Endothelial cell (in vitro differentiated cells): Measurements from ENCODE around the gene FCHSD2. TPM values are rescaled to one million over a fixed set of nuclear protein-coding genes. Genes with fewer than 3 reads are reported as not detected.
A peak's percentile ranks its signal among the peaks of the same experiment; 100 is the strongest.

ENCODE experiments used
- DNase-seq: peaks from one replicate; pipeline ENCODE4 v3.0.0; 2021; ENCODE audit warnings: low spot score
- H3K27ac Mint-ChIP-seq: one replicate; pipeline ENCODE4 v1.8.0; 2021; ENCODE audit warnings: mixed read lengths, inconsistent platforms; ENCODE audit not compliant: unreplicated experiment
- H3K27me3 Mint-ChIP-seq: one replicate; pipeline ENCODE4 v1.8.0; 2021; ENCODE audit warnings: mild to moderate bottlenecking, moderate library complexity, mixed read lengths, inconsistent platforms; ENCODE audit not compliant: unreplicated experiment
- H3K36me3 Mint-ChIP-seq: one replicate; pipeline ENCODE4 v1.8.0; 2021; ENCODE audit warnings: mild to moderate bottlenecking, low read depth, mixed read lengths, inconsistent platforms; ENCODE audit not compliant: unreplicated experiment
- H3K4me1 Mint-ChIP-seq: one replicate; pipeline ENCODE4 v1.8.0; 2021; ENCODE audit warnings: mild to moderate bottlenecking, mixed read lengths, inconsistent platforms; ENCODE audit not compliant: unreplicated experiment
- H3K4me3 Mint-ChIP-seq: one replicate; pipeline ENCODE4 v1.8.0; 2021; ENCODE audit warnings: mild to moderate bottlenecking, mixed read lengths, inconsistent platforms; ENCODE audit not compliant: unreplicated experiment
- H3K9me3 Mint-ChIP-seq: one replicate; pipeline ENCODE4 v1.8.0; 2021; ENCODE audit warnings: mixed read lengths, inconsistent platforms; ENCODE audit not compliant: unreplicated experiment
- CTCF ChIP-seq: fragments of 200-600 bp; sonication (generic); IDR thresholded peaks from one replicate; pipeline ENCODE4 v1.5.0; 2021; ENCODE audit warnings: antibody characterized with exemption; ENCODE audit not compliant: unreplicated experiment
- total RNA-seq: library from RNA; stranded (reverse); fragmentation: NEBNext Ultra II Directional; extraction: Animal tissue kit (Norgen Biotek cat#: 25700); gene quantifications from one replicate; pipeline ENCODE4 v1.2.1, GENCODE V29; 2021; ENCODE audit not compliant: unreplicated experiment

The FCHSD2 gene
- total RNA-seq, 1 donor from 2014 or later: 45.3 TPM

DNA sequence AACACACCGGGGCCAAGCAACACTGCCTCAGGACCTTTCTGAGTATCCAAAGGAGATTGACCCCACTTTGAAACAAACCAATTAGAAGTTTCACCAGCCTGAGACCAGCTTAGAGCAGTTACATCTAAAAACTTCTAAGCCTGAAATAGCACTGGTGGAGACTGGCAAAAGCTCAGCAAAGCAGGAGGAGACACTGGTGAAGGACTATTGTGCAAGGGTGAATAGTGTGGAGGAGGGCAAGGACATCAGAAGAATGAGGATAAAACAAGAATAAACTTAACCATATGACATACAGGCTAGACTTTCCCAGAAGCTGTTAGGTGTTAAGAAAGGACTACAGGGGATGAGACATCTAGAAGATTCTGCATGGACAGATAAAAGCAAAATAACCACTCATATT lies 152.4 kb downstream of the FCHSD2 start:
- H3K4me3 Mint-ChIP-seq: no peak overlapping the region
- no peak for DNase-seq
- TF ChIP-seq CTCF: no peak
- peaks cover 5% of the 10 kb centered on the region for H3K4me1 Mint-ChIP-seq
- no peaks in the 10 kb centered on the region for H3K27me3 Mint-ChIP-seq
- peaks cover 5% of the 10 kb centered on the region for H3K36me3 Mint-ChIP-seq
- H3K9me3 Mint-ChIP-seq: no peaks in the 10 kb centered on the region
- no peak overlapping the region for H3K27ac Mint-ChIP-seq

DNA sequence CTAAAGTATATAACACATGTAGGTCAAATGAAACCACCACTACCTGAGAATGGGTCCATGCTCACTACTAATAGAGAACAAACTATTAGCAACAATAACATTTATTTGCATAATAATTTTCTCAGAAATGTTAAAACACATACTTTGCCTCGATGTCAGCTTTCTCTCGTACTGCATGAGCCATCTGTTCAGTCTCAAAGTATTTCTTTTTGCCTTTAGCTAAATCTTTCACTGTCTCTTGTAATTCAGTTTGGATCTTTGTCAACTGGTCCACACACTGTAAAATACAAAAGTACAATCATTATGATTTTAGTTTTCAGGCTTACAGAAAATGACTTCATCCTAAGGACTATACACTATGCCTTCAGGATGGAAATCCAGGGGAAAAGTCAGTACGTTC lies 153.3 kb downstream of the FCHSD2 start:
- Mint-ChIP-seq H3K27me3 (no peaks in the 10 kb centered on the region), H3K36me3 (no peaks in the 10 kb centered on the region), H3K4me1 (peaks cover 5% of the 10 kb centered on the region), H3K4me3 (no peak overlapping the region), H3K9me3 (no peaks in the 10 kb centered on the region), H3K27ac (no peak overlapping the region)
- no peak for TF ChIP-seq CTCF
- DNase-seq: no peak

DNA sequence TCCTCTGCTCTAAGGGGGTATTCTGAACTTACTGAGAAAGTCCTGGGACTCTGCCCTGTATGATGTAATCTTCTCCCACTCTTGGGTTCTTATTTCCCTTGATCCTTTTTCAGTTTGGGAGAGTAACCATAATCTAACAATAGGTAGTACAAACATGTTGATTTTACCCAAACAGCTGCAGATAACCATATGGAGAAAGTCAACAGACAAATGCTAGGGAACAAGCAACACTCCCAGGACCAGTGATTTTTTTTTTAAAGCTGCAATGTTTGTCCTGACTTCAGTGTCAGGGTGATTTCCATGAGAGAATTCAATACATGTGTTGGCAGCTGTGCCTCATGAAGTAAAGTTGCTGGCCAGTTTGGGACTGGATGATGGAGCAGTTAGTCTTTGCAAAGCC lies 156.5 kb downstream of the FCHSD2 start:
- Mint-ChIP-seq H3K27me3 (no peaks in the 10 kb centered on the region), H3K27ac (peak overlapping the region; percentile 90), H3K4me3 (no peak overlapping the region), H3K9me3 (no peaks in the 10 kb centered on the region), H3K4me1 (peaks cover 13% of the 10 kb centered on the region), H3K36me3 (no peaks in the 10 kb centered on the region)
- no peak for TF ChIP-seq CTCF
- DNase-seq: no peak

DNA sequence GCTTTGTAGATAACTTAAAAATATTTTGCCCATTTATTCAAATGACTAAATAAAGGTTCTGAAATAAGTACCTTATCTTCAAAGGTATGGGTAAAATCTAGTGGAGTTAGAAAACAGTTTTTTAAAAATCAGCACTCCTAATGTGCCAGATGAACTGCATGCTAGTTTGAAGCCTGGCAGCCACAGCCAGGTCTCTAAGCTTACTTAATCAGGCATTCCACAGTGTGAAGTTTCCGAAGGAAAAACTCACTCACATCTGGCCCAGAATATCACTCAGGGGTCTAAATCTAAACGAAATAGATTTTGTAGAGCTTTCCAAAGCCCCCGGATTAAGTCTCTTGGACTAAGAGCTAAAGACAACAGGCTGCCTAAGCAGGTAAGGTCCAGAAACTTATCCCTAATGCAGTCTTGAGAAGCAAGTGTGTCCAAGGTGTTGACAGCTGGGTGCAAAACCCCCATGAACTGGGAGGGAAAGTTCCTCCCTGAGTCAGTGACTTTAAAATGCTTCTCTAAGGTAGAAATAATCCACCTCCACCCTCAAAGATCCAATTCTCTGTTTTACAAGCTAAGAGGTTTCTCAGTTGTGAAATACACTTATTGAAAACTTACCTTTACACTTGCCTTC lies 157.6 kb downstream of the FCHSD2 start:
- no peak for TF ChIP-seq CTCF
- no peak overlapping the region for H3K4me3 Mint-ChIP-seq
- H3K36me3 Mint-ChIP-seq: no peaks in the 10 kb centered on the region
- no peaks in the 10 kb centered on the region for H3K27me3 Mint-ChIP-seq
- no peak overlapping the region for H3K27ac Mint-ChIP-seq
- no peak for DNase-seq
- no peaks in the 10 kb centered on the region for H3K9me3 Mint-ChIP-seq
- peaks cover 13% of the 10 kb centered on the region for H3K4me1 Mint-ChIP-seq

GRCh38 chr11:72983560-72983959 lies 158.6 kb downstream of the FCHSD2 start:
- no peaks in the 10 kb centered on the region for H3K27me3 Mint-ChIP-seq
- H3K4me1 Mint-ChIP-seq: peaks cover 13% of the 10 kb centered on the region
- H3K9me3 Mint-ChIP-seq: no peaks in the 10 kb centered on the region
- no peak overlapping the region for H3K27ac Mint-ChIP-seq
- peaks cover 2% of the 10 kb centered on the region for H3K36me3 Mint-ChIP-seq
- no peak overlapping the region for H3K4me3 Mint-ChIP-seq
- TF ChIP-seq CTCF: no peak
- no peak for DNase-seq
